GM21717 (cell line): ENCODE results near the gene SORCS2.

Experiments
- ATAC-seq: cut with Tn5 transposase; IDR thresholded peaks from one replicate; pipeline ENCODE4 v1.9.1; 2021; ENCODE audit warnings: mild to moderate bottlenecking, moderate library complexity; ENCODE audit not compliant: unreplicated experiment

The SORCS2 gene

DNA sequence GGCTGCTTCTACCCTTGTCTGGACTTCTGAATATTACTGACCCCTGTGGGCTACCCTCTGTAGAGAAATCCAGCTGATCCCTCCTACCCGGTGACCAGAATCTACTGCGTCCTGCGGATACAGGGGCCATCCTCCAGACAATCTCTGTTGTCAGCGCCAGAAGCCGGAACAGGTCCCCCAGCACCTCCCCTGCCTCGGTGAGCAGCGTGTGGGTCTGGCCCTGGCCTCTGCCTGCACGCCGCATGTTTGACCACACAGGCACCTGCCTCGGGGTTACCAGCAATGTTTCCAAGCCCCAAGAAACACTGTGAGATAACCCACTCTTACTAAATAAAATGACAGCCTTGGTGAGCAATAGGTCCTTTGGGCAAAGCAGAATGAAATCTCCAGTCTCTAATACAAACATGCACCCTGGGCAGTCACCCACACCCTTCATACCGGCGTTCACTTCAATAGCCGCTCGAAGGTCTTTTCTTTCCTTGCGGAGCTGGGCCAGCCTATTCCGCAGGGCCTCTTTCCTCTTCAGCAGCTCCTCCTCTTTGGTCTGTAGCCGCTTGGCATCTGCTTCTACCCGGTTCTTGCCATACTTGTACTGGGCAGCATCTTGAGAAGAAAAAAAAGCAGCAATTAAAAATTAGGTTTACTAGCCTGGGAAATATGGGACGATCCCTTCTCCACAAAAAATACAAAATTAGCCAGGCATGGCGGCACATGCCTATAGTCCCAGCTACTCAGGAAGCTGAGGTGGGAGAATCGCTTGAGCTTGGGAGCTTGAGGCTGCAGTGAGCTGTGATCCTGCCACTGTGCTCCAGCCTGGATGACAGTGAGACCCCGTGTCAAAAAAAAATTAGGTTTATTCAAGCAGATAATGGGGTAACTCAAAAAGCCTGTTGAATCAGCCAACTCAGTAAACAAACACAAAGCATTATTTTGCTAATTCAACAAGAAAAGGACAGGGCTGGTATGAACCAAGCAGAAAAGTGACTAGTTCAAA, 582.3 kb downstream of the SORCS2 start:
- ATAC-seq, result no peak

DNA sequence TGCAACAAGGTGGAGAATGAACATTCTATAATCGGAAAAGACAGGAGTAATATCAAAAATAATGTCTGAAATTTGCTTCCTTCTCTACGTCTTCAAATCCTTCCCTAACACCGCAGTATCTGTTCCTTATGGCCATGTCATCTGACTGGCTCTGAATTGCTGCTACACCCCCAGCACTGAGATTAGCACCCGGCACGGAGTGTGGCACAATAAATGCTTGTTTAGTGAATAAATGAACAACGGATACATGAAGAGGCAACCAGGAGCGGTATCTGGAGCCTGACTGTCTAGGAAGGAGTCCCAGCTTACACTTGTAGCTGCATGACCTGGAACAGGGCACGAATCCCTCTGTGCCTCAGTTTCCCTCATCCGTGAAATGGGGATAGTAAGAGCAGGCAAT, 583.1 kb downstream of the SORCS2 start:
- ATAC-seq, result no peak

DNA sequence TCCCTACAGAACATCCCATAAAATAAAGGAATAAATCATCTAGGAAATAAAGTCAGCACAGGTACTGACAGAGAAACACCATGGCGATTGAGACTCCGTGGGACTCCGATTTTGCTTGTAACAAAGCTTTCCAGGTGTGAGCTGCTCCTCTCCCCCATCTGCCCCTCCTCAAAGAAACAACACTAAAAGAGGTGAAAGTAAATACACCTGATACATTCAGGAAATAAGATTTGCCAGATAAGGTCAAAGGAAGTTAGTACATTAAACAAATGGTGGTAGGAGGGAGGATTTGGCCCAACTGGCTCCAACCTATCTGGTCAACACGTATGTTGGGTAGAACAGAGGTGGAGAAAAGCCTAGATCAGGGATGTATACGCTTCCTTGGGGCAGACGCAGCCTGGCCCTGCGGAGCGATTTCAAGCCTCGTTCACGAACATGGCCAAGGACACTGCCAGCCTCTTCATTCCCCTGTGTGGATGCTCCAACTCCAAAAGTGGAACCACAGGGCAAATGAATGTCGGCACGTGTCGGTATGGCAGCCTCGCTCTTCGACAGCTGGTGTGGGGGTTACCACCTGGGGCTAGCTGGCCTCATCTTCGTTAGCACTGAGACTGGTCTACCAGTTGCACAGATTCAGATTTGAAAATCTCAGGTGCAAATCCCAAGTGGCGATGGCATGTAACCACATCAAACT, 584.8 kb downstream of the SORCS2 start:
- ATAC-seq, result no peak

DNA sequence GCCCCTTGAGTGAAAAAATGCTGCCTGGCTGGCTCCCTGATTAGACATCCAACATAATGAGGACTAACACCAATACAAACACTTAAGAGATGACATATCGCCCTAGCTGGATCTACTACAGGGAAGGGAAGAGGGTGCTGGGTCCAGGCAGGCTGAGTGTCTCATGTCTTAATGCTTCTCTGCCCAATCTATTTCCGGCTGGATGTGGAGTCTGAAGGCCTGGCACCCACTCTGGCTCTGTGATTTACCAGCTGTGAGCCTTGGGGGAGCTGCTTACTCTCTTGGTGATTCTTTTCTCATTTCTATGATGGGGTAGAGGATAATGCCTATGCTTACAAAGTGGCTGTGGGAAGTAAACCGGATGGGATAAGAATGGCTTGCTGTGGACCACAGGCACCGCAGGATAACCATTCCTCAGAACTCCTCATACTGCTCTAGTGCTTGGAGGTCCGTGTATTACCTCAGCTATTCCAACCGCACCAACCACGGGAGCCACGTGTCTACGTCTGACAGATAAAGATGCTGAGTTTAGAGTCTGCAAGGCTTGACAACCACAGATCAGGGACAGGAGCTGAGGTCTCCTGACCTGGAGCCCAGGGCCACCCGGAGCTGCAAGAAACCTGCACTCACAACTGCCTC, 585.7 kb downstream of the SORCS2 start:
- ATAC-seq, result no peak

DNA sequence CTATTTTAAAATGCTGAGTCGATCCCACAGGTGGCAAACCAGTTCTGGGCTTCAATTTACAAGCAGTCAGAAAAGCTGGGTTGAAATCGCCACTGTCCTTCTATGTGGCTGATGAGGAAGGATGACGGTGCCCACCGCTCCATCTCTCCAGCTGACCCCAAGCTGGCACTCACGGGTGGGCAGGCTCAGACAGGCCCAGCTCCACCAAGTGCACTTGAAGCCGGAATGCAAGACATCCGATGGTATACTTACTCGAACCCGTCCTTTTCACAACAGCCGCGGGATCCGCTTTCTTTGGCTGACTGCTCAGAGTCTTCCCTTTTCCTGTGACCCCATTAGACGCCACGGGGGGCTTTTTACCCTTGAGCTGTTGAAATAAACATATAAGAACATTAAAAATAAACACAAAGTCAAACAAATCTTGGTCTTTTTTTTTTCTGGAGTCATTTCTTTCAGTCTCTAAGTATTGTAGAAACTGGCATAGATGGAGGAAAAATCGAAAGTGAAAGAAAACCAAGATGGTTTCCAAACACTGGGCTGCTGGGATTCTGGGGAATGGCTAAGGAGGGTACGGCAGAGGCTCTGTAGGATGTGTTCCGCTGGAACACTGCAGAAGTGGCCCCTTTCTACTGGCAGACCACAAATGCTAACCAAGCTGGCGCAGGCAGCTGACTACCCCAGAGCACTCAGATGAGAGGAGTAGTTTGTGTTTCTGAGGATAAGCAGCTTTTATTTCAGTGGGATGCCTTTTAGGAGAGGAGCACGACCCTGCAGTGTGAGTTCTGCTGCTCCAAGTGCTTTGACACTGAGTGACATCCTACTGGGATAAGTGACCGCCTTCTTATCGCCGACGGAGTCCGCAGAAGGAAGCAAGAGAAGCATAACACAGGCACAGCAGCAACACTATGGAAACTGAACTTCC, 586.4 kb downstream of the SORCS2 start:
- ATAC-seq, result no peak

DNA sequence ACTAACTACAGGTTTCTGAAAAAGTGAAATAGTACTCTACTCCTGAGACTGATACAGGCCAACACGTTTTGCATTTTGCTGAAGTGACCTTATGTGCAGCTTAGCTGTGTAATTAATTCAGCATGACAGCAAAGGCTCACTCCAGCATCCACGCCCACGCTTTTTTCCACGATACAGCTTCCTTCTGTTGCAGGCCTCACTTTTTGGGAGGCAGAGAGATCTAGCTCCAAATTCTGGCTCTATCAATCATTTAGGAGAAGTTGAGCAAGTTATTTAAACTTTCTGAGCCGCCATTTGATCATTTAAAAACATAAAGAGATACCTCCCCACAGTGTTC, 587.1 kb downstream of the SORCS2 start:
- ATAC-seq, result no peak

DNA sequence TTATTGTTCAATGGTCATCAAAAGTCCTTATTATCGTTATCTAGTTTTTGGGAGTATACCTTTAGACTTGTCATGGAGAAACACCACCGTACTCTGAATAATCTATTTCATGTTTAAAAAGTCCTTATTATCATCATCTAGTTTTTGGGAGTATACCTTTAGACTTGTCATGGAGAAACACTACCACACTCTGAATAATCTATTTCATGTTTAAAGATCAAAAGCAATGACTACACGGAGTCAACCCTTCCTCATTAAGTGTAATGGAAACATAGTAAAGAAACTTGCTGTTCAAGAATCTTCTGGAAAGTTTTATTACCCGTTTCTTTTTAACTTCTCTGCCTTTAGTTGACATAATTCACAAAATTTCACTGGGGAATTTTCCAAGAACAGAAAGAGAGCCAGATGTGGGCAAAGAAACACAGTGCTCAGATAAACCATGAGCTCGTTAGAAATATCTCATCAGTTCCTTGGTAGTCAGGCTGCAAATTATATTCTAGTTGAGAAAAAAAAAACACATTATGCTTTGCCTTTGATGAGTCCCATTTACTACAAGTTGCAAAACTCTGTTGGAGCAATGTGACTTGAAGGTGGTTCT, 588.5 kb downstream of the SORCS2 start:
- no peak for ATAC-seq

DNA sequence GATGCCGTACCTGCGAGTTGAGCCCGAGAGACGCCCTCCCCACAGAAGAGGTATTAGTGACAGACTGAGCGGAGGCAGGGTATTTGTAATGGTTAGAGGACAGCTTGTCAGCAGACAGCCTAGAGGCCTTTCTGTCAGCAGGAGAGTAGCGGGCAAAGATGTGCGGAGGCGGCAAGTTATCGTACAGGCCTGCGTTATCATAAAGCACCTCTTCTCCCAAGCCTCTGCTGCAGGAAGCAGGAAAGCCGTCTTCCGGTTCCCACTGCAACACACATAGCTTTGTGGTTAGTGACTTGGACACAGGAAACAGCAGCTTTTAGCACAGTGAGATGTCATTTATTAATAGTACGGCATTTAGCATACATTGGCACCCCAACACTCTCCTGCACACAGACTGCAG, 589.0 kb downstream of the SORCS2 start:
- ATAC-seq, result no peak

DNA sequence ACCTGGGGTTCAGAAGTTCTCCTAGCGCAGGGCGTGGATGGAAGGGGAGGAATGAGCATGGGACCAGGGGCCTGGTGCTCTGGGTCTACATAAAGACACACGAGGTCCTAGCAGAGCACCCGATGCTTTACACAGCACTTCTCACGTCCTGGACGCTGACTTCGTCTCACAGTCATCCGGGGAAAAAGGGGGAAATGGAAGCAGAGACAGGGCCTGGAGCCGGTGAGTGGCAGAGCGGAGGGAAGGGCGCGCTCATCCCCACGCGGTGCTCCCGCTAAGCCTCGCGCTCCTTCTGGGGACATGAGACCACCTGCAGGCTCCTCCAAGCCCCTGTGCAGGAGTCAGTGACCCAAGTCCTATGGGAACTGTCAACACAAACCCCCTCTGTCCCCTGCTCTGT, 589.7 kb downstream of the SORCS2 start:
- ATAC-seq, result no peak

DNA sequence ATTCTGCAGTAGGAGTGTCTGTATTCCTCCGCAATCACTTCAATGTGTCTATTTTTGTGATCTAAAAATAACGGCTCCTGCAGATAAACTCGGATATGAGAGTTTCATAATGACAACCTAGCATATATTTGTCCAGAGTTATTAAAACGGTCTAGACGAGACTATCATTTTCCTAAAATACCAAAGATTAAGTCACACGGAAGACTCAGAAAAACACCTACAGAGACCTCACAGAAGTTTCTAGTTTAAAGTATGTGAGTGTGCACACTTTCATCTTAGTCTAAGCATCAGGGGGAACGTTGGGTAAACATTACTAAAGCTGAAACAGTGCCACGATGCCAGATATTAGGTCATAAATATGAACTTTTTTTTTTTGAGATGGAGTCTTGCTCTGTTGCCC, 590.4 kb downstream of the SORCS2 start:
- no peak for ATAC-seq

DNA sequence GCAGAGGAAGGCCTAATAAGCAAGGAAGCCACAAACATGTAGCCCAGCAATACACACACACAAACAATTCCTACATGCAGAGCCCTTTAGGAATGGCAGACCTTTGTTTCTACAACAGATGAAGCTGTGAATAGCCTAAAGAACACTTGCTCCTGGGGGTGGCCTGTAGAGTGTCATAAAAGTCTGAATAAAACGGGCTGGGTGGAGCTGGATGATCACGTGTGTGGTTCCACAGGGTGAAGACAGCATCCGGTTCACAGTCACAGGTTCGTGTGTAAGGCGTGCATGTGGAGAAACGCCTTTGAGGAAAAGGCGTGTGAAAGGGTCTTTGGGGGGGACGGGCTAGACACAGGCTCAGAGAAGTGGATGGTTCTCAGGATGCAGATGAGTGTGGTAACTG, 591.2 kb downstream of the SORCS2 start:
- no peak for ATAC-seq

DNA sequence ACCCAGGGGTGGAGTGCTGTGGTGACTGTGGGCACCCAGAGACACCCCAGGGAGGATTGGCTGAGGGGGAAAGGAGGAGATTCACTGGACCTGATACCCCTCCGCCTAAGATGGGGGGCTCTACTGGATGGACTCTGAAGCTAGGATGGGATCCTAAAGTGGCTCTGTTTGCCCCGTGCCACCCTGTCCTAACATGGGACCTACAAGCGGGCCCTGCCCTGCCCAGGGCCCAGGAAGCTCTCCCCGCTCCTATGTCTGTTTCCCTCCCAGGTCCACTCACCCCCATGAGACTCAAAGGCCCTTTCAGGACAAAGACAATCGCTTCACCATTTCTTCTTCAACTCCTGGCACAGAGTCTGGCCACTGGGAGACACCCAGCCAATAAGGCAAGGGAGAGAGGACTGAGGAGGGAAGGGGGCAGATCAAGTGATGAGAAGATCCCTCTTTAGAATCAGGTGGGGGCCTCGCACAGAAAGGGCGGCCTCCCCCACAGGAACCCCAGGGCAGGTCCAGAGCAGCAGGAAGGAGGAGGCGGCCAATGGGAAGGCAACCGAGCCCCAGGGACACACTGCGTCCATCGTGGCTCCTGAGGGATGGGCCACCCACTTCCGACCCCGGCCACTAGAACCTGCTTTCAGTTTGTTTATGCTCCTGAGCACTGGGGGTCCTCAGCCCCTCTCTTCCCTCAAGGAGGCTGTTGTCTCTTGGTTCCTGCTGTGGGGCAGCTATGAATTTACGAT, 592.0 kb downstream of the SORCS2 start:
- no peak for ATAC-seq

DNA sequence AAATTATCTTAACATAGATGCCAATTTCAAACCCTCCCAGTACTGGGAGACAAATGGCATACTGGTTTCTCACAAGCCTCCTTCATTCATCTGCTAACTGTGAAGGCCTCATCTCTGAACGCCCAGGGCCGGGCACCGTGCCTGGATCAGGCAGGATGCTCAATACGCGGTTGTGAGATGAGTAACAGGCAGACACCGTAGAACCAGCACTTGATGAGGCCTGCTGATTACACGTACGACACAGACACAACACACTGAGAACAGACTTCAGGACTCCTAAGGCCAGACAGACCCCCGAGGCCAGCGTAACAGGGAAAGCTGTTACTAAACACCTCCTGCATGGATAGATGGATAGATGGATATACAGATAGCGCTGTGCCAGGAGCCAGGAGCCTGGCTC, 592.7 kb downstream of the SORCS2 start:
- no peak for ATAC-seq

DNA sequence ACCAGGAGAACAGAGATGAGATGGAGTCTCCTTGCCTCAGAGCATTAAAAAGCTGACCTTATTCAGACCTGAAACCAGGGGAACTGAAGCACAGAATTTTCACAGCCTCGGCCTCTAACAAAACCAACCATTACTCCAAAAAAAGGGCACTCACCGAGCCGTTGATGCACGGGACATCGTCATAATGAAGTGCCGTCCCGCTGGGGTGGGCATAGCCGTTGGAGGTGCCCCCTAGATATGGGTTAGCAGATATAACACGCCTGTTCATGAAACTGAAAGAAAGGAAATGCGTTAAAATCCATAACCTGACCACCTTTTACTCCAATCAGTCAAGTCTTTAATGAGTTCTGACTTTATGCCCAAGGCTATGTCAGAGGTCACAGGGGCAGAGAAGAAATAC, 593.7 kb downstream of the SORCS2 start:
- ATAC-seq, result no peak

DNA sequence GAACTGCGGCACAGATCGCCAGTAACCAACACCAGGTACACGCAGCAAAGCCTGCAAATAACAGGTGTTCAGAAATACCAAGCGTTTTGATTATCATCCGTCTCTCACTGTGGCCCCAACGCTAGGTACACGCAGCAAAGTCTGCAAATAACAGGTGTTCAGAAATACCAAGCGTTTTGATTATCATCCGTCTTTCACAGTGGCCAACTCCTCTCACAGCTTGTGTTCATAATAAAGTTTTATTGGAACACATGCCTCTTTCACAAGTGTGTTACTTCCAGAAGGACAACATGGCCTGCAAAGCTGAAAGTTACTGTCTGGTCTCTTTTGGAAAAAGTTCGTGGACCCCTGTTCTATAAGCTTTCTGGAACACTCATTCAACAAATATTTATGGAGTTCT, 594.2 kb downstream of the SORCS2 start:
- no peak for ATAC-seq

DNA sequence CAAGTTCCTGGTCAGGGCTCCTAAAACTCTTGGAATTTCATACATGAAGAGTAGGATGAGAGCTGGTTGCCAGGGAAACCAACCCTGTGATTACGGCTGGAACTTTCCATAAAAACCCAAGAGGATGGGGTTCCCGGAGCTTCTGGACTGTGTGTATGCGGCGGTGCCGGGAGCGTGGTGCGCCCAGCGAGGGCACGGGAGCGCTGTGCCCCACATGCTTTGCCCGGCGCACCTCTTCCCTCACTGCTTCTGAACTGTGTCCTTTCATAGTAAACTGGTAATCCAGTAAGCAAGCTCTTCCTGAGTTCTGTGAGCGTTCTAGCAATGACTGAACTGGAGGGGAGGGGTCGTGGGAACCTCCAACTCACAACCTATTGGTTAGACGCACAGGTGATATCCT, 594.7 kb downstream of the SORCS2 start:
- no peak for ATAC-seq

DNA sequence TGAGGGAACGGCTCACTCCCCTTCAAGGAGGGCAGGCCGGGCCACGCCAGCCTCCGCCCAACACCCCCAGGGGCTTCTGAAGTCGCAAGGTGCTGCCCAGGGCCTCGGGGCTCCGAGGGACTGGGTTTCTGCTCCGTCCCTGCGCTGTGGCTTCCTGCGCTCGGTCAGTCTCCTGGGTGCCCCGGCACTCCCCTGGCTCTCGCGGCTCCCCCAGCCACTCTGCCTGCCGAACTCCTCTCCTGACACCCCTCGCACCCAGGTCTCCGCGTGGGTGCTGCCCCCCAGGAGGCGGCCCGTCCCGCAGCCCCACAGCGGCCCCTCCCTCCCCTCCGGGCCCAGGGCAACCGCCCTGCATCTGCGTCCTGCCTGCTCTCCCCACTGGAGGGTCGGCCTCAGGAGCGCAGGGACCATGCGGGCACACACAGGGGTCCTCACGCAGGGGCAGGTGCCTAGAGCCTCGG, 595.4 kb downstream of the SORCS2 start:
- ATAC-seq, result no peak

DNA sequence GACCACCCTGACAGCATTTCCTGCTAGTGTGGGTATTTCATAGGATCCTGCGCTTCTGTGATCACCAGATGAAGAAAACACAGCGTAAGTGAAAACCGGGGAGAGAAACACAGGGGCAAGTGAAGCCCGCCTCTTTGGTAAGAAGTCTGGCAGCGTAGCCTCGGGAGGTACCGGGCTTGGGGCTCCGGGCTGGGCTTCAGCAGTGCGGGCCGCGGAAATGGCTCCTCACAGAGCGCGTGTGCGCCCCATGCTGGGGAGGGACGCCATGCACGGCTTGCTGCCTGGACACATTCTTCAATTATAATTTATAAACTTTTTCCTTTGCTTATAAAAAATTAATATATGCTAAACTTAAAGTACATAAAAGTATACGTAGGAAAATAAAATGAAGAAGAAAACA, 595.9 kb downstream of the SORCS2 start:
- no peak for ATAC-seq

DNA sequence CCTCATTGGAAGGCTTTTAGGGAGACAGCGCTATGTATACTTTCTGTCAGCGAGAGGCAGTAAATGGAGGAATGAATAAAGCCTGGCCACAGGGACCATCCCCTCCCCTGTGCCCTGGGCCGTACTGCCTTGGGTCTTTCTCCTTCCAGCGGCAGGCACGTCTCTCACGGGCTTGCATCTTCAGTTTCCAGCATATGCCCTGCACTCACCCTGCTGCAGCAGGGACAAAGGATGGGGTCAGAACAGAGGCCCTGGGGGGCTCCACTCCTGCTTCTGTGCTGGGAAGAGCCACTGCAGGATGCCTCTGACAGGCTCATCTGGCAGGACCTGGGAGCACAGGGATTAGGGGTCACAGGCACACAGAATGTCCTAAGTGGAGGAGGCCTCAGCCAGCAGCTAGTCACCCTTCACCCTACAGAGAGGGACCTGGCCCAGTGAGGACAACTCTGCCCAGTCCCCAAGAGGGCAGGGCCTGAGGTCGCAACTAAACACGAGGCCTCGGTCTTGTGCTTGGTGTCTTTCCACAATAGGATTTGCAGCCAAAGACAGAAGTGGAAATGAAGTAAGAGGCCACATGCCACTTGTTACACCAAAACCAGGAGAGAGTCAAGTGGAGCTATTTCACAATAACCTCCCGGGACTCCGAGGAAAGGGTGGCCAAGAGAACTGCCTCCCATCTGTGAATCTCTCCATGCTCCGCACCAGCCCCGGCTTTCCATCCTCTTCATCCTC, 596.5 kb downstream of the SORCS2 start:
- no peak for ATAC-seq
